Adrenal gland (tissue), 12 donors: ENCODE data around the gene TEKT1. TPM values are rescaled to one million over a fixed set of nuclear protein-coding genes. Genes with fewer than 3 reads are reported as not detected.

Source experiments
- DNase-seq, 7 donors: peaks; one replicate each; pipeline ENCODE4 v3.0.0-alpha.2; 2019 to 2020
- H3K27ac ChIP-seq, 5 donors: fragments of 200-600 bp; sonication (generic) in 4 of 5; 1 replicate in 3 of 5; 2 replicates in 2 of 5; pipeline versions ENCODE4 v1.5.1 to v1.8.0; 2016 to 2020; ENCODE audit warnings: mild to moderate bottlenecking in 1 of 5
- H3K27me3 ChIP-seq: fragments of 200-600 bp; 2 replicates; pipeline ENCODE4 v1.8.0; 2021
- H3K36me3 ChIP-seq, 2 donors: fragments of 200-600 bp; replicated peaks in 1 of 2; 1 replicate in 1 of 2; 2 replicates in 1 of 2; pipeline versions ENCODE4 v1.5.1 to v1.8.0; 2018 to 2022
- H3K4me1 ChIP-seq, 2 donors: fragments of 200-600 bp; replicated peaks in 1 of 2; 1 replicate in 1 of 2; 2 replicates in 1 of 2; pipeline versions ENCODE4 v1.5.1 to v1.8.0; 2018 to 2021
- H3K4me3 ChIP-seq, 4 donors: fragments of 200-600 bp; sonication (generic) in 3 of 4; one replicate each; pipeline ENCODE4 v1.5.1; 2016 to 2018
- H3K9me3 ChIP-seq, 3 donors: fragments of 200-600 bp; sonication (generic) in 1 of 3; replicated peaks in 1 of 3; 1 replicate in 2 of 3; 2 replicates in 1 of 3; pipeline versions ENCODE4 v1.5.1 to v1.8.0; 2016 to 2021
- POLR2A ChIP-seq, 2 donors: fragments of 450-650 bp; IDR thresholded peaks; one replicate each; pipeline ENCODE4 v1.6.1; 2017; ENCODE audit warnings: antibody characterized with exemption in 2 of 2, mild to moderate bottlenecking in 2 of 2, moderate library complexity in 1 of 2
- WGBS, 4 donors: extraction: QIAGEN DNeasy Blood & Tissue Kit in 2 of 4; methylation state at CpG; one replicate each; pipeline versions ENCODE4 v1.1.5 to v1.1.7; 2013 to 2017; 5-methylcytosine and 5-hydroxymethylcytosine counted together
- intact Hi-C, 2 donors: fragments of 100-400 bp; cut with DNase I; formaldehyde crosslinking; loops; one replicate each; pipeline versions ENCODE4 v1.14.1 to v1.15.0; 2022 to 2023
- polyA plus RNA-seq, 3 donors: library from polyadenylated mRNA; stranded (reverse); fragments of 200-250 nt in 2 of 3; fragments of 350-450 nt in 1 of 3; fragmentation: Illumina TruSeq in 1 of 3; extraction: RNeasy Lipid Tissue Mini Kit (QIAGEN cat#74804) in 1 of 3; gene quantifications; one replicate each; pipeline ENCODE4 v1.2.3, GENCODE V29; 2013 to 2014
- total RNA-seq, 9 donors: library from RNA; depleted of rRNA in 4 of 9; stranded (reverse); fragments of >200 nt in 4 of 9; fragments of 120-200 nt in 1 of 9; fragmentation: NEBNext Ultra II Directional in 1 of 9; extraction: Animal tissue kit (Norgen Biotek cat#: 25700) in 1 of 9; gene quantifications; one replicate each; pipeline versions ENCODE4 v1.1.0 to v1.2.4, GENCODE V29; 2013 to 2023
- TF ChIP-seq, protein P1 (sequence below), 6 experiments: fragments of 450-650 bp in 4 of 6; fragments of 200-600 bp in 2 of 6; sonication (generic) in 1 of 6; IDR thresholded peaks; 1 replicate in 5 of 6; 2 replicates in 1 of 6; pipeline versions ENCODE4 v1.5.1 to v1.8.0; 2016 to 2021; ENCODE audit warnings: antibody characterized with exemption in 6 of 6, mild to moderate bottlenecking in 2 of 6, moderate library complexity in 1 of 6
- donor health status: healthy with polysubstance abuse.
- donor health status: Bipolar disorder and iron deficiency.
- donor health status: DM: yes; HTN: yes; CAD: no.
- donor health status: DM: no; HTN: no; CAD: no.
- donor health status: DM: no; HTN: no; CAD: no.
- donor health status: DM: yes; HTN: yes; CAD: no.

Gene TEKT1
- total and polyA plus RNA-seq, 12 donors: 0.06 to 0.55 (median 0.16) TPM; not detected in 8

DNA sequence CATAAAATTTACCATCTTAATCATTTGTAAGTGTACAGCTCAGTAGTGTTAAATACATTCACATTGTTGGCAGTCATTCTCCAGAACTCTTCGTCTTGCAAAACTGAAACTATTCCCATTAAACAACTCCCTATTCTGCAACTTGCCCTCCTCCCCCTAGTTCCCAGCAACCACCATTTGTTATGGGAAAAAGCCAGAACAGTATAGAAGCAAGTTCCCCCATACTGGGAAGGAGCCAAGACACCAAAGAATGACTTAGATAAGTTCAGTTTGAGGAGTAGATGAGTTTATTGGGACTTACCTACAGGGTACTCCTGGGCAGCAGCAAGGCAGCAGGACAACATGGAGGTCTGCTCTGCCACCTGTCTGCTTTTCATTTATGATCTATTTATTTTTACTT is 39.3 kb upstream of the TEKT1 start:
- intact Hi-C loops: no loop called here
- H3K27ac ChIP-seq: no peak overlapping the region
- 62 to 76% (median 70%) methylated on average over 1 of the region's 1 CpG for WGBS, 4 donors

DNA sequence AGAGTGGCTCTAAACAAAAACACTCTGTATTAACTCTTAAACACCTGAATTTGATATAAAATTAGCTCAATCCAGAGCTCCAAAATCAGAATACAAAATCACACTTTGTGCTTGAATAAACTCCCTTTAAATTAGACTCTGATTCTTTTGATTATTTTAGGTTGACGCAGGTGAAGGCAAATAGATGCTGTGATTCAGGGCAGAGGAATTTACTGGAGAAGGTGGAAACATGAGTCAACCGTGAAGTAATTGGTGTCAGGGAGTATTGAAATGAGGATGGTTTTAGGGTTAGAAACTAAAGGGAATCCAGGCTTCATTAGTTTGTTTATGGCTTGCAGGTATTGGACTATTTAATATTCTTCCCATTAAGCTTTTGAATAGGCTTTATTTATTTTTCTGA is 37.1 kb upstream of the TEKT1 start:
- no peak for DNase-seq
- no peaks in the 10 kb centered on the region for H3K9me3 ChIP-seq
- no peak for TF ChIP-seq POLR2A (IDR thresholded peaks at IDR 0.05)
- TF ChIP-seq, protein P1, sequence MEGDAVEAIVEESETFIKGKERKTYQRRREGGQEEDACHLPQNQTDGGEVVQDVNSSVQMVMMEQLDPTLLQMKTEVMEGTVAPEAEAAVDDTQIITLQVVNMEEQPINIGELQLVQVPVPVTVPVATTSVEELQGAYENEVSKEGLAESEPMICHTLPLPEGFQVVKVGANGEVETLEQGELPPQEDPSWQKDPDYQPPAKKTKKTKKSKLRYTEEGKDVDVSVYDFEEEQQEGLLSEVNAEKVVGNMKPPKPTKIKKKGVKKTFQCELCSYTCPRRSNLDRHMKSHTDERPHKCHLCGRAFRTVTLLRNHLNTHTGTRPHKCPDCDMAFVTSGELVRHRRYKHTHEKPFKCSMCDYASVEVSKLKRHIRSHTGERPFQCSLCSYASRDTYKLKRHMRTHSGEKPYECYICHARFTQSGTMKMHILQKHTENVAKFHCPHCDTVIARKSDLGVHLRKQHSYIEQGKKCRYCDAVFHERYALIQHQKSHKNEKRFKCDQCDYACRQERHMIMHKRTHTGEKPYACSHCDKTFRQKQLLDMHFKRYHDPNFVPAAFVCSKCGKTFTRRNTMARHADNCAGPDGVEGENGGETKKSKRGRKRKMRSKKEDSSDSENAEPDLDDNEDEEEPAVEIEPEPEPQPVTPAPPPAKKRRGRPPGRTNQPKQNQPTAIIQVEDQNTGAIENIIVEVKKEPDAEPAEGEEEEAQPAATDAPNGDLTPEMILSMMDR (IDR thresholded peaks at IDR 0.05): no peak
- no peaks in the 10 kb centered on the region for H3K27me3 ChIP-seq
- H3K4me1 ChIP-seq: no peaks in the 10 kb centered on the region
- H3K27ac ChIP-seq: no peak overlapping the region
- intact Hi-C loops: no loop called here
- no peaks in the 10 kb centered on the region for H3K36me3 ChIP-seq
- WGBS, 4 donors: 58 to 64% (median 61%) methylated on average over 2 of the region's 2 CpGs
- H3K4me3 ChIP-seq: no peak overlapping the region

More for the DNA sequence above, 39.3 kb upstream of the TEKT1 start:
- Histone ChIP-seq H3K4me3 (no peak overlapping the region), H3K27me3 (no peaks in the 10 kb centered on the region), H3K36me3 (no peaks in the 10 kb centered on the region), H3K9me3 (no peaks in the 10 kb centered on the region), H3K4me1 (no peaks in the 10 kb centered on the region)
- TF ChIP-seq, protein P1 (IDR thresholded peaks at IDR 0.05): no peak
- no peak for TF ChIP-seq POLR2A (IDR thresholded peaks at IDR 0.05)
- no peak for DNase-seq

GRCh38 chr17:6867849-6868248 is 36.3 kb upstream of the TEKT1 start:
- intact Hi-C loops: no loop called here
- WGBS, 4 donors: 64 to 72% (median 68%) methylated on average over 3 of the region's 3 CpGs
- H3K27me3 ChIP-seq: no peaks in the 10 kb centered on the region
- no peaks in the 10 kb centered on the region for H3K9me3 ChIP-seq
- DNase-seq: no peak
- H3K4me3 ChIP-seq: no peak overlapping the region
- TF ChIP-seq POLR2A (IDR thresholded peaks at IDR 0.05): no peak
- TF ChIP-seq, protein P1 (IDR thresholded peaks at IDR 0.05): no peak
- no peaks in the 10 kb centered on the region for H3K36me3 ChIP-seq
- H3K27ac ChIP-seq: no peak overlapping the region
- H3K4me1 ChIP-seq: no peaks in the 10 kb centered on the region

GRCh38 chr17:6862825-6863224 is 31.3 kb upstream of the TEKT1 start:
- H3K27me3 ChIP-seq: peaks cover 14% of the 10 kb centered on the region
- 60 to 85% (median 83%) methylated on average over 2 to 4 of the region's 4 CpGs for WGBS, 4 donors
- no peak for DNase-seq
- no peaks in the 10 kb centered on the region for H3K4me1 ChIP-seq
- TF ChIP-seq, protein P1 (IDR thresholded peaks at IDR 0.05): no peak
- no peak for TF ChIP-seq POLR2A (IDR thresholded peaks at IDR 0.05)
- H3K4me3 ChIP-seq: no peak overlapping the region
- no peaks in the 10 kb centered on the region for H3K36me3 ChIP-seq
- no peak overlapping the region for H3K27ac ChIP-seq
- intact Hi-C loops: no loop called here
- H3K9me3 ChIP-seq: no peaks in the 10 kb centered on the region
